HG03103 (cell line): ENCODE data around the gene CCDC167.

Experiments
- ATAC-seq: cut with Tn5 transposase; IDR thresholded peaks from one replicate; pipeline ENCODE4 v1.9.1; 2021; ENCODE audit warnings: low read depth; ENCODE audit not compliant: unreplicated experiment

The CCDC167 gene

GRCh38 chr6:37499433-37500293 is at the start of gene CCDC167:
Gene CCDC167 (minus strand): TSS chr6:37499893. CDS start chr6:37499863, 30 bp downstream.
- ATAC-seq: peak; percentile 84

GRCh38 chr6:37549154-37549553 is 49.5 kb upstream of the CCDC167 start:
- ATAC-seq: no peak

- no peak for ATAC-seq
These were observed 48.5 kb upstream of the CCDC167 start for GRCh38 chr6:37548067-37548674.

GRCh38 chr6:37547564-37548061 is 47.9 kb upstream of the CCDC167 start:
- ATAC-seq: no peak

GRCh38 chr6:37546141-37546871 is 46.6 kb upstream of the CCDC167 start:
- ATAC-seq: no peak

- no peak for ATAC-seq
These were observed 44.8 kb upstream of the CCDC167 start for GRCh38 chr6:37544530-37544929.

GRCh38 chr6:37543361-37543760 is 43.7 kb upstream of the CCDC167 start:
- no peak for ATAC-seq

- no peak for ATAC-seq
These were observed 41.7 kb upstream of the CCDC167 start for GRCh38 chr6:37541346-37541745.

GRCh38 chr6:37540390-37540789 is 40.7 kb upstream of the CCDC167 start:
- ATAC-seq: no peak

GRCh38 chr6:37540029-37540352 is 40.3 kb upstream of the CCDC167 start:
- ATAC-seq: no peak

- no peak for ATAC-seq
These were observed 39.7 kb upstream of the CCDC167 start for GRCh38 chr6:37539171-37540028.

GRCh38 chr6:37538107-37538506 is 38.4 kb upstream of the CCDC167 start:
- no peak for ATAC-seq

- no peak for ATAC-seq
These were observed 37.9 kb upstream of the CCDC167 start for GRCh38 chr6:37537548-37537947.

GRCh38 chr6:37536491-37537190 is 36.9 kb upstream of the CCDC167 start:
- ATAC-seq: no peak

- ATAC-seq: no peak
These were observed 36.2 kb upstream of the CCDC167 start for GRCh38 chr6:37535759-37536490.

- no peak for ATAC-seq
These were observed 35.7 kb upstream of the CCDC167 start for GRCh38 chr6:37535428-37535758.

GRCh38 chr6:37534893-37535292 is 35.2 kb upstream of the CCDC167 start:
- no peak for ATAC-seq

GRCh38 chr6:37532122-37532521 is 32.4 kb upstream of the CCDC167 start:
- no peak for ATAC-seq

GRCh38 chr6:37531437-37532036 is 31.8 kb upstream of the CCDC167 start:
- no peak for ATAC-seq
